NK-92 (cell line): Measurements from ENCODE around the gene SETD5.

Source experiments
- DNase-seq: peaks from one replicate; lab custom pipeline; 2025; ENCODE audit not compliant: unreplicated experiment; lab: John Stamatoyannopoulos, UW

The SETD5 gene

GRCh38 chr3:9512456-9513045, 115.1 kb downstream of the SETD5 start:
- no peak for DNase-seq

- DNase-seq: no peak
Observed at GRCh38 chr3:9514306-9514705, 116.9 kb downstream of the SETD5 start.

- DNase-seq: no peak
Observed at GRCh38 chr3:9514956-9515355, 117.5 kb downstream of the SETD5 start.

- DNase-seq: no peak
Observed at GRCh38 chr3:9525078-9525477, 127.7 kb downstream of the SETD5 start.
